CD14-positive monocyte (primary cell): ENCODE data around the gene CYTL1. TPM values are rescaled to one million over a fixed set of nuclear protein-coding genes. Genes with fewer than 3 reads are reported as not detected.
"Not testable (repeated sequence)": the region's sequence is repeated elsewhere in the genome, so short reads cannot be mapped to it uniquely, and the experiment has no call there.

ENCODE experiments used
- DNase-seq, 3 donors: peaks; one replicate each; pipeline ENCODE4 v3.0.0-alpha.2; 2011 to 2022
- H2AFZ ChIP-seq: 2 replicates; pipeline ENCODE4 v1.6.0; 2012; ENCODE audit warnings: mild to moderate bottlenecking, low read depth, low read length, inconsistent platforms; ENCODE audit not compliant: insufficient read depth, poor library complexity, severe bottlenecking
- H3K27ac ChIP-seq, 2 donors: 1 replicate in 1 of 2; 2 replicates in 1 of 2; pipeline ENCODE4 v1.5.1; 2012 to 2013; ENCODE audit warnings: low read length in 2 of 2, control low read depth in 1 of 2, inconsistent platforms in 1 of 2, low read depth in 1 of 2, mild to moderate bottlenecking in 1 of 2
- H3K27me3 ChIP-seq, 2 donors: one replicate each; pipeline versions ENCODE4 v1.6.0 to v1.6.1; 2011 to 2013; ENCODE audit warnings: low read length in 2 of 2; ENCODE audit not compliant: control insufficient read depth in 2 of 2, insufficient read depth in 2 of 2
- H3K36me3 ChIP-seq, 2 donors: replicated peaks in 1 of 2; 1 replicate in 1 of 2; 2 replicates in 1 of 2; pipeline versions ENCODE4 v1.5.1 to v1.6.1; 2012 to 2013; ENCODE audit warnings: low read length in 2 of 2, control low read depth in 1 of 2, inconsistent platforms in 1 of 2, mild to moderate bottlenecking in 1 of 2; ENCODE audit not compliant: insufficient read depth in 2 of 2, control insufficient read depth in 1 of 2
- H3K4me1 ChIP-seq, 2 donors: 1 replicate in 1 of 2; 2 replicates in 1 of 2; pipeline versions ENCODE4 v1.5.1 to v1.6.1; 2012 to 2013; ENCODE audit warnings: low read length in 2 of 2, control low read depth in 1 of 2, inconsistent platforms in 1 of 2, mild to moderate bottlenecking in 1 of 2, moderate library complexity in 1 of 2; ENCODE audit not compliant: insufficient read depth in 2 of 2, control insufficient read depth in 1 of 2
- H3K4me2 ChIP-seq: replicated peaks from 2 replicates; pipeline ENCODE3; 2012; ENCODE audit warnings: low read length, moderate library complexity, mild to moderate bottlenecking; ENCODE audit not compliant: poor library complexity, severe bottlenecking; ENCODE audit errors: extremely low read depth
- H3K4me3 ChIP-seq, 3 experiments: fragments of 200-600 bp in 1 of 3; sonication (generic) in 1 of 3; replicated peaks in 1 of 3; 1 replicate in 2 of 3; 2 replicates in 1 of 3; pipeline ENCODE4 v1.5.1; 2011 to 2013; ENCODE audit warnings: low read length in 3 of 3, mild to moderate bottlenecking in 3 of 3, control low read depth in 2 of 3, low read depth in 2 of 3, inconsistent platforms in 1 of 3, moderate library complexity in 1 of 3
- H3K79me2 ChIP-seq: 2 replicates; pipeline ENCODE4 v1.6.0; 2012; ENCODE audit warnings: mild to moderate bottlenecking, control low read depth, inconsistent platforms, low read length, moderate library complexity; ENCODE audit not compliant: insufficient read depth
- H3K9ac ChIP-seq: 2 replicates; pipeline ENCODE4 v1.6.0; 2017; ENCODE audit warnings: low read length, mild to moderate bottlenecking; ENCODE audit not compliant: insufficient read depth, poor library complexity, severe bottlenecking
- H3K9me3 ChIP-seq, 2 donors: replicated peaks in 1 of 2; 1 replicate in 1 of 2; 2 replicates in 1 of 2; pipeline versions ENCODE4 v1.5.1 to v1.6.1; 2012 to 2013; ENCODE audit warnings: low read length in 2 of 2, control low read depth in 1 of 2; ENCODE audit not compliant: control insufficient read depth in 1 of 2, insufficient read depth in 1 of 2
- H4K20me1 ChIP-seq: 2 replicates; pipeline ENCODE4 v1.6.0; 2012; ENCODE audit warnings: mild to moderate bottlenecking, low read length, control low read depth, moderate library complexity; ENCODE audit not compliant: insufficient read depth
- H3K27ac Mint-ChIP-seq, 7 donors: one replicate each; pipeline ENCODE4 v1.8.0; 2020; ENCODE audit warnings: mild to moderate bottlenecking in 7 of 7, mixed read lengths in 7 of 7, moderate library complexity in 6 of 7, inconsistent platforms in 2 of 7
- H3K27me3 Mint-ChIP-seq, 3 donors: one replicate each; pipeline ENCODE4 v1.8.0; 2021 to 2022; ENCODE audit warnings: low read depth in 3 of 3, mild to moderate bottlenecking in 3 of 3, mixed read lengths in 3 of 3, moderate library complexity in 3 of 3, inconsistent platforms in 1 of 3
- H3K36me3 Mint-ChIP-seq, 2 donors: one replicate each; pipeline ENCODE4 v1.8.0; 2020; ENCODE audit warnings: mixed read lengths in 2 of 2, inconsistent platforms in 1 of 2, mild to moderate bottlenecking in 1 of 2
- H3K4me1 Mint-ChIP-seq: one replicate; pipeline ENCODE4 v1.8.0; 2020; ENCODE audit warnings: mild to moderate bottlenecking, mixed read lengths
- H3K4me3 Mint-ChIP-seq, 2 donors: one replicate each; pipeline ENCODE4 v1.8.0; 2020; ENCODE audit warnings: mild to moderate bottlenecking in 2 of 2, mixed read lengths in 2 of 2, moderate library complexity in 1 of 2
- H3K9me3 Mint-ChIP-seq, 7 donors: one replicate each; pipeline ENCODE4 v1.8.0; 2020 to 2022; ENCODE audit warnings: mixed read lengths in 7 of 7, mild to moderate bottlenecking in 6 of 7, moderate library complexity in 6 of 7, inconsistent platforms in 2 of 7
- CTCF ChIP-seq: fragments of 200-600 bp; IDR thresholded peaks from one replicate; pipeline ENCODE4 v1.8.0; 2022; ENCODE audit warnings: antibody characterized with exemption, mild to moderate bottlenecking
- WGBS: methylation state at CpG from one replicate; pipeline ENCODE4 v1.1.5; 2013; ENCODE audit warnings: missing lambda C conversion rate; ENCODE audit not compliant: insufficient coverage; 5-methylcytosine and 5-hydroxymethylcytosine counted together
- intact Hi-C, 2 donors: fragments of 100-400 bp; cut with micrococcal nuclease; formaldehyde crosslinking; loops; one replicate each; pipeline versions ENCODE4 v1.15.0 to v1.15.1; 2023
- polyA plus RNA-seq, 3 donors: library from polyadenylated mRNA; depleted of rRNA in 1 of 3; unstranded in 2 of 3; stranded (reverse) in 1 of 3; fragments of 300-500 nt in 2 of 3; fragments of >200 nt in 1 of 3; fragmentation: Illumina TruSeq in 2 of 3; gene quantifications; 1 replicate in 2 of 3; 2 replicates in 1 of 3; pipeline ENCODE4 v1.2.3, GENCODE V29; 2012 to 2021

The CYTL1 gene
- polyA plus RNA-seq, 3 donors: 0.32 to 0.56 TPM; not detected in 1

- no peak overlapping the region for H2AFZ ChIP-seq
- H3K79me2 ChIP-seq: no peaks in the 10 kb centered on the region
- no peak overlapping the region for H3K4me3 Mint-ChIP-seq
- no peaks in the 10 kb centered on the region for H3K27me3 ChIP-seq
- H3K9me3 Mint-ChIP-seq: peaks cover 0 to 2% (median 0%) of the 10 kb centered on the region in 7 donors
- WGBS: 94% methylated on average over 2 of the region's 2 CpGs
- no peak overlapping the region for H3K4me2 ChIP-seq
- H3K27ac Mint-ChIP-seq: no peak overlapping the region
- DNase-seq: no peak
- H3K9ac ChIP-seq: no peak overlapping the region
- H3K4me1 ChIP-seq: no peaks in the 10 kb centered on the region
- intact Hi-C loops: no loop called here
- no peaks in the 10 kb centered on the region for H3K36me3 Mint-ChIP-seq
- no peak for TF ChIP-seq CTCF
- no peaks in the 10 kb centered on the region for H3K9me3 ChIP-seq
- no peak overlapping the region for H3K4me3 ChIP-seq
- peaks cover 0 to 2% (median 1%) of the 10 kb centered on the region in 3 donors for H3K27me3 Mint-ChIP-seq
- peaks cover 1% of the 10 kb centered on the region for H3K4me1 Mint-ChIP-seq
- H4K20me1 ChIP-seq: no peaks in the 10 kb centered on the region
- H3K27ac ChIP-seq: no peak overlapping the region
- no peaks in the 10 kb centered on the region for H3K36me3 ChIP-seq
These were observed 8.3 kb downstream of the CYTL1 start for GRCh38 chr4:5010984-5011383.

- H3K4me2 ChIP-seq: no peak overlapping the region
- TF ChIP-seq CTCF: no peak
- no peaks in the 10 kb centered on the region for H3K9me3 ChIP-seq
- intact Hi-C loops: no loop called here
- H3K79me2 ChIP-seq: no peaks in the 10 kb centered on the region
- Mint-ChIP-seq H3K27me3 (peaks cover 0 to 4% (median 1%) of the 10 kb centered on the region in 3 donors), H3K36me3 (no peaks in the 10 kb centered on the region), H3K4me1 (no peaks in the 10 kb centered on the region), H3K4me3 (no peak overlapping the region), H3K9me3 (peaks cover 0 to 2% (median 0%) of the 10 kb centered on the region in 7 donors), H3K27ac (no peak overlapping the region)
- no peak overlapping the region for H2AFZ ChIP-seq
- no peaks in the 10 kb centered on the region for H3K4me1 ChIP-seq
- no peak overlapping the region for H3K4me3 ChIP-seq
- no peak for DNase-seq
- H3K27me3 ChIP-seq: no peaks in the 10 kb centered on the region
- 96% methylated on average over 2 of the region's 3 CpGs for WGBS
- no peak overlapping the region for H3K9ac ChIP-seq
- no peaks in the 10 kb centered on the region for H4K20me1 ChIP-seq
- no peak overlapping the region for H3K27ac ChIP-seq
- no peaks in the 10 kb centered on the region for H3K36me3 ChIP-seq
These were observed 9.5 kb downstream of the CYTL1 start for GRCh38 chr4:5009796-5010195.

GRCh38 chr4:5006932-5007331, 12.3 kb downstream of the CYTL1 start:
- H3K79me2 ChIP-seq, H3K9me3 Mint-ChIP-seq, H3K27ac ChIP-seq, H3K4me3 Mint-ChIP-seq, H3K36me3 ChIP-seq, H3K9me3 ChIP-seq, H3K36me3 Mint-ChIP-seq, H4K20me1 ChIP-seq, DNase-seq, H3K4me3 ChIP-seq, H3K27me3 ChIP-seq, H3K4me2 ChIP-seq, H3K4me1 ChIP-seq, H2AFZ ChIP-seq, H3K4me1 Mint-ChIP-seq, H3K9ac ChIP-seq, H3K27ac Mint-ChIP-seq, intact Hi-C loops: not testable (repeated sequence)
- H3K27me3 Mint-ChIP-seq: peaks cover 9 to 12% (median 11%) of the 10 kb centered on the region in 3 donors
- WGBS: 100% methylated on average over 1 of the region's 11 CpGs
